Uterus (tissue), 4 donors: Measurements from ENCODE around the gene FRMPD2. TPM values are rescaled to one million over a fixed set of nuclear protein-coding genes. Genes with fewer than 3 reads are reported as not detected.
"Not testable (repeated sequence)": the region's sequence is repeated elsewhere in the genome, so short reads cannot be mapped to it uniquely, and the experiment has no call there.

Source experiments
- DNase-seq, 2 donors: peaks; one replicate each; pipeline ENCODE4 v3.0.0-alpha.2; 2019 to 2020
- H3K27ac ChIP-seq, 2 donors: fragments of 200-600 bp; sonication (generic); 1 replicate in 1 of 2; 2 replicates in 1 of 2; pipeline ENCODE4 v1.5.1; 2016 to 2018
- H3K27me3 ChIP-seq, 2 donors: fragments of 200-600 bp; sonication (generic); one replicate each; pipeline ENCODE4 v1.5.1; 2018 to 2019; ENCODE audit warnings: control low read depth in 1 of 2
- H3K36me3 ChIP-seq, 2 donors: fragments of 200-600 bp; sonication (generic); one replicate each; pipeline ENCODE4 v1.5.1; 2019; ENCODE audit warnings: control low read depth in 1 of 2
- H3K4me1 ChIP-seq, 2 donors: fragments of 200-600 bp; sonication (generic); one replicate each; pipeline ENCODE4 v1.5.1; 2018 to 2019; ENCODE audit warnings: control low read depth in 1 of 2
- H3K4me3 ChIP-seq, 2 donors: fragments of 200-600 bp; sonication (generic); 1 replicate in 1 of 2; 2 replicates in 1 of 2; pipeline ENCODE4 v1.5.1; 2018 to 2019; ENCODE audit warnings: mild to moderate bottlenecking in 1 of 2
- H3K9me3 ChIP-seq, 2 donors: fragments of 200-600 bp; sonication (generic); one replicate each; pipeline ENCODE4 v1.5.1; 2019; ENCODE audit warnings: control low read depth in 1 of 2
- POLR2A ChIP-seq, 2 donors: fragments of 450-650 bp; IDR thresholded peaks; one replicate each; pipeline ENCODE4 v1.6.1; 2016; ENCODE audit warnings: antibody characterized with exemption in 2 of 2, mild to moderate bottlenecking in 1 of 2, moderate library complexity in 1 of 2
- intact Hi-C: fragments of 100-400 bp; cut with DNase I; formaldehyde crosslinking; loops from one replicate; pipeline ENCODE4 v1.15.1; 2023; ENCODE audit warnings: low total_unique reads
- total RNA-seq, 4 donors: library from RNA; depleted of rRNA in 3 of 4; stranded (reverse); fragments of >200 nt in 3 of 4; gene quantifications; one replicate each; pipeline versions ENCODE4 v1.1.0 to v1.2.4, GENCODE V29; 2014 to 2023
- donor health status: DM: yes; HTN: yes; CAD: no.

Gene FRMPD2
- total RNA-seq, 4 donors from 2014 or later = 0.21 to 2.5 (median 0.26) TPM; not detected in 1

- H3K4me1 ChIP-seq = no peaks in the 10 kb centered on the region
- TF ChIP-seq POLR2A (IDR thresholded peaks at IDR 0.05) = no peak
- no peaks in the 10 kb centered on the region for H3K36me3 ChIP-seq
- no peaks in the 10 kb centered on the region for H3K27me3 ChIP-seq
- no peak for DNase-seq
- intact Hi-C loops = no loop called here
- no peaks in the 10 kb centered on the region for H3K9me3 ChIP-seq
- H3K27ac ChIP-seq = no peak overlapping the region
- no peak overlapping the region for H3K4me3 ChIP-seq
These were observed 90.3 kb downstream of the FRMPD2 start for GRCh38 chr10:48184224-48184623.

- H3K4me1 ChIP-seq, DNase-seq, H3K27ac ChIP-seq, H3K4me3 ChIP-seq, H3K36me3 ChIP-seq, intact Hi-C loops, H3K27me3 ChIP-seq, H3K9me3 ChIP-seq: not testable (repeated sequence)
These were observed 101.8 kb downstream of the FRMPD2 start for GRCh38 chr10:48172715-48173114.

- H3K27ac ChIP-seq, H3K36me3 ChIP-seq, H3K27me3 ChIP-seq, H3K9me3 ChIP-seq, H3K4me3 ChIP-seq, H3K4me1 ChIP-seq, intact Hi-C loops, DNase-seq: not testable (repeated sequence)
These were observed 113.8 kb downstream of the FRMPD2 start for GRCh38 chr10:48160670-48161069.

GRCh38 chr10:48160163-48160562 lies 114.3 kb downstream of the FRMPD2 start:
- H3K4me3 ChIP-seq, intact Hi-C loops, H3K36me3 ChIP-seq, DNase-seq, H3K4me1 ChIP-seq, H3K27me3 ChIP-seq, H3K9me3 ChIP-seq, H3K27ac ChIP-seq: not testable (repeated sequence)

GRCh38 chr10:48154211-48155140 lies 120.0 kb downstream of the FRMPD2 start:
- H3K36me3 ChIP-seq, H3K4me3 ChIP-seq, H3K4me1 ChIP-seq, DNase-seq, H3K9me3 ChIP-seq, H3K27me3 ChIP-seq, H3K27ac ChIP-seq, intact Hi-C loops: not testable (repeated sequence)

GRCh38 chr10:48147643-48148042 lies 126.9 kb downstream of the FRMPD2 start:
- H3K9me3 ChIP-seq, H3K36me3 ChIP-seq, H3K4me1 ChIP-seq, intact Hi-C loops, DNase-seq, H3K27me3 ChIP-seq, H3K4me3 ChIP-seq, H3K27ac ChIP-seq: not testable (repeated sequence)

GRCh38 chr10:48143721-48144642 lies 130.5 kb downstream of the FRMPD2 start:
- H3K27ac ChIP-seq, H3K9me3 ChIP-seq, H3K4me3 ChIP-seq, H3K27me3 ChIP-seq, intact Hi-C loops, H3K4me1 ChIP-seq, DNase-seq, H3K36me3 ChIP-seq: not testable (repeated sequence)

- intact Hi-C loops, H3K4me3 ChIP-seq, H3K9me3 ChIP-seq, H3K27ac ChIP-seq, H3K27me3 ChIP-seq, DNase-seq, H3K36me3 ChIP-seq, H3K4me1 ChIP-seq: not testable (repeated sequence)
These were observed 133.5 kb downstream of the FRMPD2 start for GRCh38 chr10:48140949-48141348.

GRCh38 chr10:48139953-48140850 lies 134.3 kb downstream of the FRMPD2 start:
- H3K4me1 ChIP-seq, H3K27ac ChIP-seq, DNase-seq, H3K36me3 ChIP-seq, H3K9me3 ChIP-seq, H3K4me3 ChIP-seq, H3K27me3 ChIP-seq, intact Hi-C loops: not testable (repeated sequence)

- not testable (repeated sequence) for H3K9me3 ChIP-seq, H3K27ac ChIP-seq
These were observed 145.5 kb downstream of the FRMPD2 start for GRCh38 chr10:48128954-48129353.

GRCh38 chr10:48126251-48126650 lies 148.2 kb downstream of the FRMPD2 start:
- H3K27me3 ChIP-seq, H3K36me3 ChIP-seq, H3K4me3 ChIP-seq, intact Hi-C loops, H3K27ac ChIP-seq, H3K4me1 ChIP-seq, DNase-seq, H3K9me3 ChIP-seq: not testable (repeated sequence)

More at GRCh38 chr10:48128954-48129353, 145.5 kb downstream of the FRMPD2 start:
- H3K4me1 ChIP-seq, intact Hi-C loops, H3K27me3 ChIP-seq, DNase-seq, H3K4me3 ChIP-seq, H3K36me3 ChIP-seq: not testable (repeated sequence)

- DNase-seq, intact Hi-C loops, H3K36me3 ChIP-seq, H3K9me3 ChIP-seq, H3K4me1 ChIP-seq, H3K4me3 ChIP-seq, H3K27ac ChIP-seq, H3K27me3 ChIP-seq: not testable (repeated sequence)
These were observed 148.9 kb downstream of the FRMPD2 start for GRCh38 chr10:48125631-48126030.
